GM08714 (cell line): Measurements from ENCODE around the gene EBP.

ENCODE experiments used
- H3K4me3 ChIP-seq: fragments of 200-500 bp; sonication (Bioruptor generic); 2 replicates; pipeline ENCODE4 v1.5.1; 2014; ENCODE audit warnings: mild to moderate bottlenecking, low read length, inconsistent platforms
- ZNF274 ChIP-seq: IDR thresholded peaks from 2 replicates; pipeline ENCODE4 v1.6.1; 2012; ENCODE audit warnings: mild to moderate bottlenecking, low read depth, low read length

Gene EBP

GRCh38 chrX:48569958-48570357 is 48.4 kb downstream of the EBP start:
- TF ChIP-seq ZNF274: no peak

GRCh38 chrX:48573690-48574269 is 52.2 kb downstream of the EBP start:
- TF ChIP-seq ZNF274: no peak
- H3K4me3 ChIP-seq: peak overlapping the region; percentile 61

More at GRCh38 chrX:48569958-48570357, 48.4 kb downstream of the EBP start:
- H3K4me3 ChIP-seq: no peak overlapping the region

- TF ChIP-seq ZNF274: no peak
- peak within 1 kb of the TSS; percentile 92 for H3K4me3 ChIP-seq
Observed at GRCh38 chrX:48574270-48575266, 53.0 kb downstream of the EBP start, which contains the start of gene RBM3. RBM3 (plus strand) TSS chrX:48574484; CDS start chrX:48575181, 697 bp downstream.

- no peak for TF ChIP-seq ZNF274
- peak overlapping the region; percentile 92; the same call in 1 of the 2 replicates for H3K4me3 ChIP-seq
Observed at GRCh38 chrX:48575642-48576041, 54.0 kb downstream of the EBP start.

- no peak for TF ChIP-seq ZNF274
- H3K4me3 ChIP-seq: peak overlapping the region; percentile 92; the same call in 1 of the 2 replicates
Observed at GRCh38 chrX:48576108-48576507, 54.5 kb downstream of the EBP start.
